Dermis microvascular lymphatic vessel endothelial cell (primary cell): Measurements from ENCODE around the gene EEFSEC. TPM values are rescaled to one million over a fixed set of nuclear protein-coding genes. Genes with fewer than 3 reads are reported as not detected.
"Not testable (repeated sequence)": the region's sequence is repeated elsewhere in the genome, so short reads cannot be mapped to it uniquely, and the experiment has no call there.

ENCODE experiments used
- DNase-seq, 2 donors: peaks; one replicate each; pipeline versions ENCODE4 v3.0.0 to v3.0.0-alpha.2; 2010; ENCODE audit warnings: low read depth in 2 of 2
- total RNA-seq: library from RNA; depleted of rRNA; stranded (reverse); fragments of >200 nt; gene quantifications from 2 replicates; pipeline ENCODE4 v1.2.1, GENCODE V29; 2014

The EEFSEC gene
- total RNA-seq, 1 donor from 2014 or later: 1.8 TPM

DNA sequence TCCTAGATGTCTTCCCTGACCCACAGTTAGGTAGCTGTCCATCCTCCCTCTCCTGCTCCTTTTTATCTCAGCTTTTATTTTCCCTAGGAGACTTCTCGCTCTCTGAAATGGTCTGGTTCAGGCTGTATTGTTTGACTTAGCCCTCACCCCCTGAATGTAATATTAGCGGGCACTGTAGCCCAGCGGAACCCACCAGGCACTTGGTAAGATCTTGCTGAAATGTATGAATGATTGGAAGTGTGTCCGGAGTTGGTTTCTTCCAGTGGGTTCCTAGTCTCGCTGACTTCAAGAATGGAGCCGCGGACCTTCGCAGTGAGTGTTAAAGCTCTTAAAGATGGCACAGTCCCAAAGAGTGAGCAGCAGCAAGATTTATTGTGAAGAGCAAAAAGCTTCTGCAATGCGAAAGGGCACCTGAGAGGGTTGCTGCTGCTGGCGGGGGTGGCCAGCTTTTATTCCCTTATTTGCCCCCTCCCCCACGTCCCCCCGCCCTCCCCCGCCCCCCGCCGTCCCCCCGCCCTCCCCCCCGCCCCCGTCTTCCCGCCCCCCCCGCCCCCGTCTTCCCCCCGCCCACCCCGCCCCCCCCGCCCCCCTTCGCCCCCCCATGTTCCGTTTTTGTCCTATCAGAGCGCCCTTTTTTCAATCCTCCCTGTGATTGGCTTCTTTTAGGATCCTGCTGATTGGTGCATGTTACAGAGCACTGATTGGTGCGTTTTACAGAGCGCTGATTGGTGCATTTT, 694 bp upstream of the EEFSEC start:
- peak; percentile 48 to 64 for DNase-seq

DNA sequence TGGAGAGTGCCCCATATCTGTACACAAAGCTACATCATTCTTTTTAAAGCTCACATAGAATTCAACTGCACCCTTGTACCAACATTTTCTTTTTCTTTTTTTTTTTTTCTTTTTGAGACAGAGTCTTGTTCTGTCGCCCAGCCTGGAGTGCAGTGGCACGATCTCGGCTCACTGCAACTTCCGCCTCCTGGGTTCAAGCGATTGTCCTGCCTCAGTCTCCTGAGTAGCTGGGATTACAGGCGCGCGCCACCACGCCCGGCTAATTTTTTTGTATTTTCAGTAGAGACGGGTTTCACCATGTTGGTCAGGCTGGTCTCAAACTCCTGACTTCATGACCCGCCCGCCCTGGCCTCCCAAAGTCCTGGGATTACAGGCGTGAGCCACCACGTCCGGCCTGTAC, 1.1 kb downstream of the EEFSEC start:
- DNase-seq: not testable (repeated sequence)

DNA sequence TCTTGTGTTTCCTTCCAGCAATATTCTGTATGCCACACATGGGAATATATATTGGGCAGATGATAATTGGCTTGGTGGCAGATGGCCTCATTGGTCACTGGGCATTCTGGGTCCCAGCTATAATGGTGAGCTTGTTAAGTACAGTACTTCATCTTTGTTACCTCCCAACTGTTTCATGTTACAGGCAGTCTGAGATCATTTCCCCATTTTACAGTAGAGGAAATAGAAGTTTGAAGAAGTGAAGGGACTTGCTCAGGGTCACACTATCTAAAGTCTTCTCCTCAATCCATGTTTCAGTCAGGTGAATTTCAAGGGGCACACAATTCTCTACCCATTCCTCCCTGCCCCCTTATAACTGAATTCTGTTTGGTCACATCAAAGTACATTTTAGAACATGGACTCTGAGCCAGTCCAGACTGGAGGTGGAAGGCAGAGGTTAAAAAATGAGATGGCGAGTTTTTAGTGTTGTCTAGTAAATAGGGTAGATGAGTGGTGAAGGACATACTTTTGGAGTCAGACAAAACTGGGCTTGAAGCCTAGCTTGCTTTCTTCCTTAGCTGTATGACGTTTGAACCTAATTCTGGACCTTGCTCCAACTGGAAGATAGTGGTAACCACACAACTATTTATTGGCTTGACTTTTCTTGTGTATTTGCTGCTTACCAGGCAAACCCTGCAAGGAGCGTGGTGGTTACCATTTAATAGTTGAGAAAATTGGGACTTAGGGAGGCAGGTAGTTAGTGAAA, 2.5 kb downstream of the EEFSEC start:
- no peak for DNase-seq

- DNase-seq: no peak
Measured at GRCh38 chr3:128160661-128161060, 7.4 kb downstream of the EEFSEC start.

DNA sequence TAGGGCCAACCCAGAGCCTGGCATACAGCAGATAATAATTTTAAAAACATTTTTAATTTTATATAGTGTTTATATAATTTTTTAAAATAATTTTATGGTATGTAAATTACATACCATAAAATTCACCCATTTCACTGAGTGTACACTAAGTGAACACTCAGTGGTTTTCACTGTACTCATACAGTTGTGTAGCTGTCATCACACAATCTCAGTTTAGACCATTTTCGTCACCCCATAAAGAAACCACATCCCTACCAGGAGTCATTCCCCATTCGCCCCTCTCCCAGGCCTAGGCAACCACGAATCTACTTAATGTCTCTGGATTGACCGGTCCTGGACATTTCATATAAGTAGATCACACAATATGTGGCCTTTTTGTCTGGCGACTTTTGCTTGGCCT, 10.2 kb downstream of the EEFSEC start:
- DNase-seq: no peak

DNA sequence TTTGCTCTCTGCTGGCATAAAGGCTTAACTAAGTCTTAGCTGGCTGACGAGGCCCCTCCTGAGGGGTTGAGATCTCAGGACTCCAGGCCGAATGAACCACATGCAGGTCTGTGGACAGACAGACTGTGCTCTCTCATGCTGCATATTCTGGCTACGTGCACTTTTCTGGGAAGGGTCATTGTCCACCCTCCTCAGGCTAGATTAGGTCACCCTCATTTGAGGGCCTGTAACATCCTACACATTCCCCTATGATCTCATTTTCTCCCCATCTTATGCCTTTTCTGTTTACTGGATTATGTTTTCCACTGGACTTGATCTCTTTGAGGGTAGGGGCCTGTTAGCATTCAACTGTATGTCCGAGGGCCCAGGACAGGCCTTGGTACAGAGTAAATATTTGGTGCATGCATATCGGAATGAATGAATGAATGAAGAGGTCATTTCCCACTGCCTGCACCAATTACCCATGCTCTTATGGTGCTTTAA, 13.7 kb downstream of the EEFSEC start:
- DNase-seq: no peak

DNA sequence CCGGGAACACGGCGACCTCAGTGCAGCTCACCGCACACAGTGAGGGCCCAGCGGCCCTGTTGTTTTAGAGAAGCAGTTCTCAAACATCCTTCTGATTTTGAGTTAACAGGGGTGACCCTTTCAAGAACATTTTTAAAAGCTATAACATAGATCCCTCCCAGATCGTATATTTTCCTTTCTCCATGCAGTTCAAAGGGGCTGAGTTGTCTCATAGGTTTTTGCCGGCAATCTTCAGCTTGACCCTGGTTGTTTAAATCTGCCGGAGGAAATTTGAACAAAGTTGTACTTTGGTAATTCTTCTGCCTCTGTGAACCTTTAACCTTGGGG, 14.3 kb downstream of the EEFSEC start:
- DNase-seq: no peak

DNA sequence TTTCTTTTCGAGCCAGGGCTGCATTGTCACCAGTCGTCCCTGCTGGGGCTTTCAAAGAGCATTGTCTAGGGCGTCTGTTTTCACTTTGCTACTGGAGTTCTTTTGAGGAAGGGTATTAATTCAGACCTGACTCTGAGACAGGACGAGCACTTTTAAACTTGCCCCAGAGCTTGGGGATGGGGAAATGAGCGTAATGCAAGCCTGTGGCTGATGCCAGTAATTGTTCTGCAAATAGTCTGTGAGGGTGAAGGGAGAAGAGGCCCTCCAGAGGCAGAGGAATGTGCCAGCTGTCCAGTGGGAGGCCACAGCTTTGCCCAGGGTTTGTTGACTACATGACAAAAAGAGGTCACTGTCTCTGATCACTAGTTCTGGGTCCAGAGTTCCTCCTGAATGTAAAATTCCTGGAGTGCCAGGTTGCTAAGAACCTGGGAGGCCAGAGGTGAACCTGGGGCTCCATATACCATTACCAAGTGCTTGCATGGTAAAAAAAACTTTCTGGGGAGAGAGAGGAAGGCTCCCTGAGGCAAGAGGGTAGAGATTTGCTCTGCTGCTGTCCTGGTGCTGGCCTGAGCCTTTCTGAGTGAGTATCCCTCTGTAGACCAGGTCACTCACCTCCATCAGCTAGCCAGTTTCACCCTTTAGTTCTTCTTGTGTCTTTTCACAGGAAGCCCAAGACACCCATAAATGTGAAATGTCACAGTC, 14.8 kb downstream of the EEFSEC start:
- DNase-seq: no peak

DNA sequence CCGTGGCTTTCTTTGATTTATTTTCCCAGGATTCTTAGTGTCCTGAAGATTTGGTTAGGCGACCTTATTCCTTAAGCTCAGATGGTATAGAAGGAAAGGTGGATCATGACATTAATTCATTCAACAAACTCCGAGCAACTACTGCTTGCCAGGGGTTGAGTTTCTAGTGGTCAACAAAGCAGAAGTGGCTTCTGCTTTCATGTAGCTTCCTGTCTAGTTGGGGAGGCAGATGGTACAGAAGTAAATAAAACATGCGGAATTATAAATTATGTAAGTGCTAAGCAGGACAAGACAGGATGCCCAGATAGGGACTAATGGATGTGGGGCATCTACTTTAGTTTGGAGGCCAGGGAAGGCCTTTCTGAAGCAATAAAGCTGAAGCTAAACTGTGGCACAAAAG, 15.6 kb downstream of the EEFSEC start:
- no peak for DNase-seq

GRCh38 chr3:128170866-128171516, 17.7 kb downstream of the EEFSEC start:
- peak; percentile 64 to 83 for DNase-seq

DNA sequence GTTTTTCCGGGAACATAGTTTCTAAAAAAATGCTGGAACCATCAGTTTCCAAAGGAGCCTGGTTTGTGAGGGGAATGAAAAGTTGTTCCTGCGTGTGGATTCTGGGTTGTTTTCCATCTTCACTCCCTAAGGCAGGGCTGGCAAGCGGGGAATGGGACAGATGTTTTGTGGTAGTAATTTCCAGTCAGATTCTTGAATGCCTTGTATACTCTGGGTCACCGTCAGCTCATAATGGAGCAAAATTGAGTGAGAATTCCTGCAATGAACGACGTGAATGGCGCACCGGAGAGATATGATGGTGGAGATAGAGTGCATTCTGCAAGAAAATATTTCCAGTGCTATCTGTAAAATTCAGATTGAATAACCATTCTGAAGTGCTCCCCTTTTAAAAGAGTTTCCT, 19.9 kb downstream of the EEFSEC start:
- DNase-seq: no peak

DNA sequence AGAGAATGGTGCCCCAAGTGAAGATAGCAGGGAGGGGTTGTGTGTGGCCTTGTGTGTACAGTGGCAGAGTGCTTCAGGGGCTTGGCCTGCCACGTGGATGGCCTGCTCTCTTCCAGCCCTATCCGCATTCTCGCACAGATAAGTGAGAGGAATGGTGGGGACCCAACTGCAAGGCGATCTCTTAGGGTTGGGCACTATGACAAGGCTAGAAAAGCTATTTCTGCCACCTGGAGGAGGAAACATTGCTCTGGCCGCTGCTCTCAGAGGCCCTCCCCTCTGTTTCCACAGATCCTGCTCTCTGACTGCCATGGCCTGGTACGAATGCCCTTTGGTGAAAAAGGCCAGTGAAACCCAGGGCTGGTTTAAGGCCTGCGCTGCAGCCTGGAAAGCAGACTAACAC, 20.6 kb downstream of the EEFSEC start:
- DNase-seq: no peak

GRCh38 chr3:128174675-128175590, 21.7 kb downstream of the EEFSEC start:
- no peak for DNase-seq

GRCh38 chr3:128175768-128176167, 22.5 kb downstream of the EEFSEC start:
- no peak for DNase-seq

DNA sequence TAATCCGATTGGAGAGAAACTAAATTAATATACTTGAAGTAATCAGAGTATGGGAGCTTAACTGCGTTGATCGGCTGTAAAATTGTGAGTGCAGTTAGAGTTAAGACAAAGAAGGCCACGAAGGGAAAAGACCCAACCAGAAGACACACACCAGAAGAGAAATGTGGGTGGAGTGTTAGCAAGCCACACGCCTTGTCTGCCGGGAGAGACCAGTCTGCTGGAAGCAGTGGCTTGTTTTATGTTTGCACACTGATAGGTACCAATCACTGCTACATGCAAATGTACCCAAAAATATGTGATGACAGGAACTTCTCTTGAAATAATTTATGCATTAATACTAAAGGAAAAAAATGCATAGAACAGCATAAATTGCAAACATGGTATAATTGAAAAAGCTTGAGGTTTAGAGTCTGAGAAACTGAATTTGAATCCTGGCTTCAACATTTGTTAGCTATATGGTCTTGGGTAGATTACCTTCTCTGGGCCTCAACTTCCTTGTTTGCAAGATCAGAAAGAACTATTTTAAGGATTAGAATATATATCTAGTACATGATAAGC, 23.1 kb downstream of the EEFSEC start:
- no peak for DNase-seq

GRCh38 chr3:128177865-128178264, 24.6 kb downstream of the EEFSEC start:
- DNase-seq: no peak

DNA sequence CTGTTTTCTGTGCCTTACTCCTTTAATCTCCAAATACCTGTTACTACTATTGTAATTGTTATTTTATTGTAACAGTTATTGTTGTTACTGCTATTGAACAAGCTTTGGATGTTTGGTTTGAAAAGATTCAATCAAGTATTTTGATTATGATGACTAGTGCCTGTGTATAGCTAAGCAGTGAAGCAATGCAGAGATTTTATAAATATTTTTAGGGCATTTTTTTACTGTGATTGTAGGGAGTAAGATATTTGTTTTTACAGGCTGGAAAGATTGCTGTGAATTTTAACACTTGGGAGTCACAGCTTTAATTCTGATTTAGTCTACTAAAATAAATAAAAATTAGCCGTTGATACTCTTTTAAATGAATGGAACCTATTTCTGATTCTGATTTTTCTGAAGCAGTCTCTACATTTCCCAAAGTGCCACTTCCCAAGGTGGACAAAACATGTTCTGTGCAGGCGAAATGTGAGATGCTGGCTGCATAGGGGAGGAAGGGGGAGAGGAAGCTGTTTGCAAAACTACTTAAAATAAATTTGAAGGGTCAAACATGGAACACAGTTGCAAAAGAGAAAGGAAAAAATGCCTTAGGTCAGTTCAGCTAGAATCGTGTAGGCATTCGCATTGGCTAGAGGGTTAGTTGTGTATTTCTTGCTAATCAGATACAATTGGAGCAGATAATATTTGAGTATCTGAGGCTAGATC, 25.7 kb downstream of the EEFSEC start:
- no peak for DNase-seq

- DNase-seq: no peak
Measured at GRCh38 chr3:128179484-128179819, 26.2 kb downstream of the EEFSEC start.

- no peak for DNase-seq
Measured at GRCh38 chr3:128180436-128180835, 27.2 kb downstream of the EEFSEC start.

- DNase-seq: no peak
Measured at GRCh38 chr3:128180913-128181312, 27.6 kb downstream of the EEFSEC start.
